ENCODE data around the gene SLC4A1.

DNA sequence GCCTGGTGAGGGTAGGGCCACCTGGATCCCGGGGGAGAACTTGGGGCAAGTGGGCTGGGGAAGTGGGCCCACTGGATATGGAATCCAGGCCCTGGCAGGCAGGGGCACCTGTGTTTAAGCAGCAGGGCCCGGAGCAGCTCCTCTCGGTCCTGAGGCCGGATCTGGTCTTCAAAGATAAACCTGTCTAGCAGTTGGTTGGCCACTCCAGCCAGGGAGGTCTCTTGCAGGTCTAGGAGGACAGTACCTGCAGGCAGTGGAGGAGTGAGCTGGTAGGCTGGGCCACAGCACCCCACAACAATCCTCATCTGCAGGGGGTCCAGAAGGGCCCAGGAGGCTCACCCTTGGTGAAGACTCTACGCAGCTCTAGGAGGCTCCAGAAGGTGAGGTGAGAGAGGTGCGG lies 7.6 kb downstream of the SLC4A1 start:
- TF ChIP-seq, protein P1, sequence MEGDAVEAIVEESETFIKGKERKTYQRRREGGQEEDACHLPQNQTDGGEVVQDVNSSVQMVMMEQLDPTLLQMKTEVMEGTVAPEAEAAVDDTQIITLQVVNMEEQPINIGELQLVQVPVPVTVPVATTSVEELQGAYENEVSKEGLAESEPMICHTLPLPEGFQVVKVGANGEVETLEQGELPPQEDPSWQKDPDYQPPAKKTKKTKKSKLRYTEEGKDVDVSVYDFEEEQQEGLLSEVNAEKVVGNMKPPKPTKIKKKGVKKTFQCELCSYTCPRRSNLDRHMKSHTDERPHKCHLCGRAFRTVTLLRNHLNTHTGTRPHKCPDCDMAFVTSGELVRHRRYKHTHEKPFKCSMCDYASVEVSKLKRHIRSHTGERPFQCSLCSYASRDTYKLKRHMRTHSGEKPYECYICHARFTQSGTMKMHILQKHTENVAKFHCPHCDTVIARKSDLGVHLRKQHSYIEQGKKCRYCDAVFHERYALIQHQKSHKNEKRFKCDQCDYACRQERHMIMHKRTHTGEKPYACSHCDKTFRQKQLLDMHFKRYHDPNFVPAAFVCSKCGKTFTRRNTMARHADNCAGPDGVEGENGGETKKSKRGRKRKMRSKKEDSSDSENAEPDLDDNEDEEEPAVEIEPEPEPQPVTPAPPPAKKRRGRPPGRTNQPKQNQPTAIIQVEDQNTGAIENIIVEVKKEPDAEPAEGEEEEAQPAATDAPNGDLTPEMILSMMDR (IDR thresholded peaks at IDR 0.05; ENCODE audit: low read depth, low read length, missing input control), result no peak
- TF ChIP-seq TAF1 (conservative IDR thresholded peaks at IDR 0.05) (no peak), GABPA (IDR thresholded peaks at IDR 0.05 in 1 of 2, conservative IDR thresholded peaks at IDR 0.05 in 1 of 2) (no peak), RXRA (IDR thresholded peaks at IDR 0.05) (no peak)
- TF ChIP-seq, protein P2, sequence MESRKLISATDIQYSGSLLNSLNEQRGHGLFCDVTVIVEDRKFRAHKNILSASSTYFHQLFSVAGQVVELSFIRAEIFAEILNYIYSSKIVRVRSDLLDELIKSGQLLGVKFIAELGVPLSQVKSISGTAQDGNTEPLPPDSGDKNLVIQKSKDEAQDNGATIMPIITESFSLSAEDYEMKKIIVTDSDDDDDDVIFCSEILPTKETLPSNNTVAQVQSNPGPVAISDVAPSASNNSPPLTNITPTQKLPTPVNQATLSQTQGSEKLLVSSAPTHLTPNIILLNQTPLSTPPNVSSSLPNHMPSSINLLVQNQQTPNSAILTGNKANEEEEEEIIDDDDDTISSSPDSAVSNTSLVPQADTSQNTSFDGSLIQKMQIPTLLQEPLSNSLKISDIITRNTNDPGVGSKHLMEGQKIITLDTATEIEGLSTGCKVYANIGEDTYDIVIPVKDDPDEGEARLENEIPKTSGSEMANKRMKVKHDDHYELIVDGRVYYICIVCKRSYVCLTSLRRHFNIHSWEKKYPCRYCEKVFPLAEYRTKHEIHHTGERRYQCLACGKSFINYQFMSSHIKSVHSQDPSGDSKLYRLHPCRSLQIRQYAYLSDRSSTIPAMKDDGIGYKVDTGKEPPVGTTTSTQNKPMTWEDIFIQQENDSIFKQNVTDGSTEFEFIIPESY (IDR thresholded peaks at IDR 0.05), result no peak
- TF ChIP-seq, protein P3, sequence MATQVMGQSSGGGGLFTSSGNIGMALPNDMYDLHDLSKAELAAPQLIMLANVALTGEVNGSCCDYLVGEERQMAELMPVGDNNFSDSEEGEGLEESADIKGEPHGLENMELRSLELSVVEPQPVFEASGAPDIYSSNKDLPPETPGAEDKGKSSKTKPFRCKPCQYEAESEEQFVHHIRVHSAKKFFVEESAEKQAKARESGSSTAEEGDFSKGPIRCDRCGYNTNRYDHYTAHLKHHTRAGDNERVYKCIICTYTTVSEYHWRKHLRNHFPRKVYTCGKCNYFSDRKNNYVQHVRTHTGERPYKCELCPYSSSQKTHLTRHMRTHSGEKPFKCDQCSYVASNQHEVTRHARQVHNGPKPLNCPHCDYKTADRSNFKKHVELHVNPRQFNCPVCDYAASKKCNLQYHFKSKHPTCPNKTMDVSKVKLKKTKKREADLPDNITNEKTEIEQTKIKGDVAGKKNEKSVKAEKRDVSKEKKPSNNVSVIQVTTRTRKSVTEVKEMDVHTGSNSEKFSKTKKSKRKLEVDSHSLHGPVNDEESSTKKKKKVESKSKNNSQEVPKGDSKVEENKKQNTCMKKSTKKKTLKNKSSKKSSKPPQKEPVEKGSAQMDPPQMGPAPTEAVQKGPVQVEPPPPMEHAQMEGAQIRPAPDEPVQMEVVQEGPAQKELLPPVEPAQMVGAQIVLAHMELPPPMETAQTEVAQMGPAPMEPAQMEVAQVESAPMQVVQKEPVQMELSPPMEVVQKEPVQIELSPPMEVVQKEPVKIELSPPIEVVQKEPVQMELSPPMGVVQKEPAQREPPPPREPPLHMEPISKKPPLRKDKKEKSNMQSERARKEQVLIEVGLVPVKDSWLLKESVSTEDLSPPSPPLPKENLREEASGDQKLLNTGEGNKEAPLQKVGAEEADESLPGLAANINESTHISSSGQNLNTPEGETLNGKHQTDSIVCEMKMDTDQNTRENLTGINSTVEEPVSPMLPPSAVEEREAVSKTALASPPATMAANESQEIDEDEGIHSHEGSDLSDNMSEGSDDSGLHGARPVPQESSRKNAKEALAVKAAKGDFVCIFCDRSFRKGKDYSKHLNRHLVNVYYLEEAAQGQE (IDR thresholded peaks at IDR 0.05), result no peak

Data from liver (tissue), 3 donors.